Lower lobe of right lung (tissue), 2 donors: ENCODE results near the gene GNG2. TPM values are rescaled to one million over a fixed set of nuclear protein-coding genes. Genes with fewer than 3 reads are reported as not detected.

Source experiments
- ATAC-seq, 2 donors: fragments of 200-7000 bp; cut with Tn5 transposase; one replicate each; pipeline ENCODE4 v1.9.1; 2020 to 2022; ENCODE audit warnings: mild to moderate bottlenecking in 2 of 2, moderate library complexity in 2 of 2
- DNase-seq: peaks from one replicate; pipeline ENCODE4 v3.0.0-alpha.2; 2020
- H3K27ac ChIP-seq: fragments of 200-600 bp; one replicate; pipeline ENCODE4 v1.8.0; 2022
- H3K27me3 ChIP-seq: fragments of 200-600 bp; one replicate; pipeline ENCODE4 v1.8.0; 2022; ENCODE audit warnings: low read depth
- H3K36me3 ChIP-seq: fragments of 200-600 bp; one replicate; pipeline ENCODE4 v1.8.0; 2022; ENCODE audit warnings: mild to moderate bottlenecking
- H3K4me1 ChIP-seq: fragments of 200-600 bp; one replicate; pipeline ENCODE4 v1.8.0; 2022
- H3K4me3 ChIP-seq: fragments of 200-600 bp; one replicate; pipeline ENCODE4 v1.8.0; 2022; ENCODE audit warnings: mild to moderate bottlenecking
- H3K9me3 ChIP-seq: fragments of 200-600 bp; one replicate; pipeline ENCODE4 v1.8.0; 2022
- intact Hi-C: fragments of 100-400 bp; cut with DNase I; formaldehyde crosslinking; loops from one replicate; pipeline ENCODE4 v1.11.0; 2022
- total RNA-seq: library from RNA; stranded (reverse); fragmentation: NEBNext Ultra II Directional; extraction: Animal tissue kit (Norgen Biotek cat#: 25700); gene quantifications from one replicate; pipeline ENCODE4 v1.2.1, GENCODE V29; 2021
- TF ChIP-seq, protein P1 (sequence below): fragments of 200-600 bp; IDR thresholded peaks from one replicate; pipeline ENCODE4 v1.8.0; 2022; ENCODE audit warnings: antibody characterized with exemption, mild to moderate bottlenecking
- donor health status: DM: no; HTN: yes; CAD: no; lungs with severe emphysema.

GNG2 gene
- total RNA-seq, 1 donor from 2014 or later, result 23.8 TPM

DNA sequence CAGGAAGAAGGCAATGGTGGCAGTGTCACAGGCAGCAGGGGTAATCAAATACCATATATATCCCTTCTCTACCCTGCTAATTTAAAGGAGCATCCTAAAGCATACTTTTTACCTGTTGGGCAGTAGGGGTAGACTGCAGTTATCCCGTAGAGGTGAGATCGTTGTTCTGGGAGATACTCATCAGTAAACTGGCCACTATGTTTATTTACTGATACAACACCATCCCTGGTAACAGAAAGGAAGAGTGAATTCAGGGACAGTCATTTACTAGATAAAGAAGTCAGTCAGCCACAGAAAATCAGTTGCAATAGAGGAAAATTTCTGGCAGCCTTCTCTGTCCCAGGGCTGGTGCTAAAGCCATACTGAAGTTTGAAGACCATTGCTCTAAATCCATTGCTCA lies 145.2 kb downstream of the GNG2 start:
- Histone ChIP-seq H3K27me3 (no peaks in the 10 kb centered on the region), H3K9me3 (no peaks in the 10 kb centered on the region), H3K36me3 (peaks cover 99% of the 10 kb centered on the region), H3K4me3 (no peak overlapping the region), H3K4me1 (peaks cover 6% of the 10 kb centered on the region), H3K27ac (no peak overlapping the region)
- ATAC-seq (no peak), DNase-seq (no peak)
- intact Hi-C loops, result no loop called here
- TF ChIP-seq, protein P1, sequence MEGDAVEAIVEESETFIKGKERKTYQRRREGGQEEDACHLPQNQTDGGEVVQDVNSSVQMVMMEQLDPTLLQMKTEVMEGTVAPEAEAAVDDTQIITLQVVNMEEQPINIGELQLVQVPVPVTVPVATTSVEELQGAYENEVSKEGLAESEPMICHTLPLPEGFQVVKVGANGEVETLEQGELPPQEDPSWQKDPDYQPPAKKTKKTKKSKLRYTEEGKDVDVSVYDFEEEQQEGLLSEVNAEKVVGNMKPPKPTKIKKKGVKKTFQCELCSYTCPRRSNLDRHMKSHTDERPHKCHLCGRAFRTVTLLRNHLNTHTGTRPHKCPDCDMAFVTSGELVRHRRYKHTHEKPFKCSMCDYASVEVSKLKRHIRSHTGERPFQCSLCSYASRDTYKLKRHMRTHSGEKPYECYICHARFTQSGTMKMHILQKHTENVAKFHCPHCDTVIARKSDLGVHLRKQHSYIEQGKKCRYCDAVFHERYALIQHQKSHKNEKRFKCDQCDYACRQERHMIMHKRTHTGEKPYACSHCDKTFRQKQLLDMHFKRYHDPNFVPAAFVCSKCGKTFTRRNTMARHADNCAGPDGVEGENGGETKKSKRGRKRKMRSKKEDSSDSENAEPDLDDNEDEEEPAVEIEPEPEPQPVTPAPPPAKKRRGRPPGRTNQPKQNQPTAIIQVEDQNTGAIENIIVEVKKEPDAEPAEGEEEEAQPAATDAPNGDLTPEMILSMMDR, result no peak

GRCh38 chr14:52006361-52006760 lies 145.9 kb downstream of the GNG2 start:
- TF ChIP-seq, protein P1, result no peak
- intact Hi-C loops, result no loop called here
- peaks cover 99% of the 10 kb centered on the region for H3K36me3 ChIP-seq
- no peak for ATAC-seq
- no peak overlapping the region for H3K27ac ChIP-seq
- no peaks in the 10 kb centered on the region for H3K27me3 ChIP-seq
- DNase-seq, result no peak
- no peak overlapping the region for H3K4me3 ChIP-seq
- H3K4me1 ChIP-seq, result peaks cover 6% of the 10 kb centered on the region
- no peaks in the 10 kb centered on the region for H3K9me3 ChIP-seq

GRCh38 chr14:52007211-52007610 lies 146.8 kb downstream of the GNG2 start:
- Histone ChIP-seq H3K27ac (no peak overlapping the region), H3K27me3 (no peaks in the 10 kb centered on the region), H3K4me1 (peaks cover 8% of the 10 kb centered on the region), H3K4me3 (no peak overlapping the region), H3K9me3 (no peaks in the 10 kb centered on the region), H3K36me3 (peaks cover 94% of the 10 kb centered on the region)
- ATAC-seq, result no peak
- no peak for DNase-seq
- intact Hi-C loops, result no loop called here
- TF ChIP-seq, protein P1, result no peak

GRCh38 chr14:52007637-52008036 lies 147.2 kb downstream of the GNG2 start:
- intact Hi-C loops, result no loop called here
- H3K27ac ChIP-seq, result no peak overlapping the region
- H3K4me3 ChIP-seq, result no peak overlapping the region
- H3K4me1 ChIP-seq, result peaks cover 11% of the 10 kb centered on the region
- TF ChIP-seq, protein P1, result no peak
- H3K36me3 ChIP-seq, result peaks cover 90% of the 10 kb centered on the region
- DNase-seq (no peak), ATAC-seq (no peak)
- no peaks in the 10 kb centered on the region for H3K9me3 ChIP-seq
- H3K27me3 ChIP-seq, result no peaks in the 10 kb centered on the region

GRCh38 chr14:52008136-52008535 lies 147.7 kb downstream of the GNG2 start:
- Histone ChIP-seq H3K4me1 (peaks cover 7% of the 10 kb centered on the region), H3K9me3 (no peaks in the 10 kb centered on the region), H3K36me3 (peaks cover 85% of the 10 kb centered on the region), H3K27me3 (no peaks in the 10 kb centered on the region), H3K27ac (no peak overlapping the region), H3K4me3 (no peak overlapping the region)
- intact Hi-C loops, result no loop called here
- TF ChIP-seq, protein P1, result no peak
- ATAC-seq (no peak), DNase-seq (no peak)
